GM10847 (cell line): Measurements from ENCODE around the gene LYSMD2.

Source experiments
- POLR2A ChIP-seq: IDR thresholded peaks from 2 replicates; pipeline ENCODE4 v1.6.1; 2011; ENCODE audit not compliant: insufficient read length; ENCODE audit errors: extremely low read depth

The LYSMD2 gene

GRCh38 chr15:51706926-51707608, 30.4 kb downstream of the LYSMD2 start:
- no peak for TF ChIP-seq POLR2A

GRCh38 chr15:51706291-51706690, 31.2 kb downstream of the LYSMD2 start:
- no peak for TF ChIP-seq POLR2A

GRCh38 chr15:51702710-51703109, 34.7 kb downstream of the LYSMD2 start:
- no peak for TF ChIP-seq POLR2A

- no peak for TF ChIP-seq POLR2A
Observed at GRCh38 chr15:51699373-51699772, 38.1 kb downstream of the LYSMD2 start.

- TF ChIP-seq POLR2A, result no peak
Observed at GRCh38 chr15:51697163-51697562, 40.3 kb downstream of the LYSMD2 start.

GRCh38 chr15:51696566-51696965, 40.9 kb downstream of the LYSMD2 start:
- no peak for TF ChIP-seq POLR2A

GRCh38 chr15:51692154-51692553, 45.3 kb downstream of the LYSMD2 start:
- no peak for TF ChIP-seq POLR2A

GRCh38 chr15:51688863-51689262, 48.6 kb downstream of the LYSMD2 start:
- TF ChIP-seq POLR2A, result no peak

- TF ChIP-seq POLR2A, result no peak
Observed at GRCh38 chr15:51687565-51687964, 49.9 kb downstream of the LYSMD2 start.

GRCh38 chr15:51681303-51681963, 56.0 kb downstream of the LYSMD2 start, which contains the start of gene SCG3:
SCG3 (plus strand) TSS chr15:51681503; CDS start chr15:51681756, 253 bp downstream.
- no peak for TF ChIP-seq POLR2A

GRCh38 chr15:51680321-51680720, 57.1 kb downstream of the LYSMD2 start:
- TF ChIP-seq POLR2A, result no peak

GRCh38 chr15:51678096-51678495, 59.4 kb downstream of the LYSMD2 start:
- TF ChIP-seq POLR2A, result no peak

- TF ChIP-seq POLR2A, result no peak
Observed at GRCh38 chr15:51677452-51677851, 60.0 kb downstream of the LYSMD2 start.

GRCh38 chr15:51677021-51677420, 60.4 kb downstream of the LYSMD2 start:
- no peak for TF ChIP-seq POLR2A

GRCh38 chr15:51675234-51675633, 62.2 kb downstream of the LYSMD2 start:
- TF ChIP-seq POLR2A, result no peak
